ENCODE results near the gene THSD7B. TPM values are rescaled to one million over a fixed set of nuclear protein-coding genes. Genes with fewer than 3 reads are reported as not detected.

Gene THSD7B
- total RNA-seq, 2 experiments from 2014 or later, result not detected

GRCh38 chr2:137705296-137705695 is 940.0 kb downstream of the THSD7B start:
- Mint-ChIP-seq H3K9me3 (peaks cover under 1% of the 10 kb centered on the region), H3K36me3 (ENCODE audit: low read depth) (no peaks in the 10 kb centered on the region), H3K27me3 (ENCODE audit: low read depth) (no peaks in the 10 kb centered on the region), H3K4me1 (ENCODE audit: low read depth) (no peaks in the 10 kb centered on the region), H3K27ac (no peak overlapping the region), H3K4me3 (no peak overlapping the region)
- DNase-seq, result no peak
- intact Hi-C loops (cut with micrococcal nuclease), result no loop called here
- CTCF ChIA-PET, result no interaction called here

- H3K9me3 Mint-ChIP-seq, result peaks cover 8% of the 10 kb centered on the region
- intact Hi-C loops (cut with micrococcal nuclease), result no loop called here
- H3K27ac Mint-ChIP-seq, result no peak overlapping the region
- peaks cover 1% of the 10 kb centered on the region for H3K36me3 Mint-ChIP-seq (ENCODE audit: low read depth)
- no peak overlapping the region for H3K4me3 Mint-ChIP-seq
- H3K27me3 Mint-ChIP-seq (ENCODE audit: low read depth), result no peaks in the 10 kb centered on the region
- no peak for DNase-seq
- CTCF ChIA-PET, result no interaction called here
- no peaks in the 10 kb centered on the region for H3K4me1 Mint-ChIP-seq (ENCODE audit: low read depth)
Measured at GRCh38 chr2:137706786-137707613, 941.7 kb downstream of the THSD7B start.

- no peak overlapping the region for H3K27ac Mint-ChIP-seq
- DNase-seq, result no peak
- intact Hi-C loops (cut with micrococcal nuclease), result no loop called here
- H3K4me1 Mint-ChIP-seq (ENCODE audit: low read depth), result no peaks in the 10 kb centered on the region
- no peaks in the 10 kb centered on the region for H3K27me3 Mint-ChIP-seq (ENCODE audit: low read depth)
- H3K4me3 Mint-ChIP-seq, result no peak overlapping the region
- peaks cover 8% of the 10 kb centered on the region for H3K9me3 Mint-ChIP-seq
- CTCF ChIA-PET, result no interaction called here
- peaks cover 1% of the 10 kb centered on the region for H3K36me3 Mint-ChIP-seq (ENCODE audit: low read depth)
Measured at GRCh38 chr2:137708311-137708710, 943.0 kb downstream of the THSD7B start.

- CTCF ChIA-PET, result no interaction called here
- intact Hi-C loops (cut with micrococcal nuclease), result no loop called here
- H3K27ac Mint-ChIP-seq, result no peak overlapping the region
- no peak overlapping the region for H3K4me3 Mint-ChIP-seq
- no peak for DNase-seq
- no peaks in the 10 kb centered on the region for H3K27me3 Mint-ChIP-seq (ENCODE audit: low read depth)
- peaks cover 2% of the 10 kb centered on the region for H3K9me3 Mint-ChIP-seq
- H3K4me1 Mint-ChIP-seq (ENCODE audit: low read depth), result no peaks in the 10 kb centered on the region
- no peaks in the 10 kb centered on the region for H3K36me3 Mint-ChIP-seq (ENCODE audit: low read depth)
Measured at GRCh38 chr2:137715731-137716191, 950.4 kb downstream of the THSD7B start.

GRCh38 chr2:137718786-137719185 is 953.4 kb downstream of the THSD7B start:
- Mint-ChIP-seq H3K4me3 (no peak overlapping the region), H3K36me3 (ENCODE audit: low read depth) (no peaks in the 10 kb centered on the region), H3K4me1 (ENCODE audit: low read depth) (no peaks in the 10 kb centered on the region), H3K27ac (no peak overlapping the region), H3K27me3 (ENCODE audit: low read depth) (no peaks in the 10 kb centered on the region), H3K9me3 (peaks cover 5% of the 10 kb centered on the region)
- CTCF ChIA-PET, result no interaction called here
- DNase-seq, result no peak
- intact Hi-C loops (cut with micrococcal nuclease), result no loop called here

GRCh38 chr2:137721733-137722132 is 956.4 kb downstream of the THSD7B start:
- CTCF ChIA-PET, result interaction anchor here (0.5 kb wide), 1 partner anchor 302 kb away, joined by 3 read pairs; no protein-coding TSS in a partner anchor
- no peak for DNase-seq
- peaks cover 5% of the 10 kb centered on the region for H3K9me3 Mint-ChIP-seq
- no peak overlapping the region for H3K4me3 Mint-ChIP-seq
- no peak overlapping the region for H3K27ac Mint-ChIP-seq
- no peaks in the 10 kb centered on the region for H3K4me1 Mint-ChIP-seq (ENCODE audit: low read depth)
- no peaks in the 10 kb centered on the region for H3K27me3 Mint-ChIP-seq (ENCODE audit: low read depth)
- no peaks in the 10 kb centered on the region for H3K36me3 Mint-ChIP-seq (ENCODE audit: low read depth)
- intact Hi-C loops (cut with micrococcal nuclease), result no loop called here

- Mint-ChIP-seq H3K36me3 (ENCODE audit: low read depth) (no peaks in the 10 kb centered on the region), H3K4me1 (ENCODE audit: low read depth) (no peaks in the 10 kb centered on the region), H3K9me3 (peaks cover 5% of the 10 kb centered on the region), H3K27me3 (ENCODE audit: low read depth) (no peaks in the 10 kb centered on the region), H3K4me3 (no peak overlapping the region), H3K27ac (no peak overlapping the region)
- intact Hi-C loops (cut with micrococcal nuclease), result no loop called here
- CTCF ChIA-PET, result no interaction called here
- DNase-seq, result no peak
Measured at GRCh38 chr2:137724912-137725311, 959.6 kb downstream of the THSD7B start.

Data from activated naive CD4-positive, alpha-beta T cell treated with anti-CD3 and anti-CD28 coated beads for 36 hours (primary cell).